GM18951 (cell line): ENCODE results near the gene SBNO2.

Experiments
- POLR2A ChIP-seq: IDR thresholded peaks from 4 replicates; pipeline ENCODE4 v1.6.1; 2011; ENCODE audit warnings: mild to moderate bottlenecking; ENCODE audit not compliant: insufficient read length, insufficient read depth; ENCODE audit errors: extremely low read depth
- in situ Hi-C: fragments of 300-500 bp; cut with MboI; formaldehyde crosslinking; loops from one replicate; pipeline ENCODE4 v1.12.0; 2022; ENCODE audit warnings: low sequenced_read_pairs, mixed read lengths, inconsistent platforms; ENCODE audit not compliant: unreplicated experiment

SBNO2 gene

GRCh38 chr19:1149259-1150045 lies 24.6 kb downstream of the SBNO2 start:
- in situ Hi-C loops = no loop called here
- no peak for TF ChIP-seq POLR2A

GRCh38 chr19:1147934-1148549 lies 26.0 kb downstream of the SBNO2 start:
- no peak for TF ChIP-seq POLR2A
- in situ Hi-C loops = no loop called here

GRCh38 chr19:1146858-1147780 lies 26.9 kb downstream of the SBNO2 start:
- in situ Hi-C loops = no loop called here

GRCh38 chr19:1146412-1146699 lies 27.7 kb downstream of the SBNO2 start:
- no peak for TF ChIP-seq POLR2A
- in situ Hi-C loops = no loop called here

More at GRCh38 chr19:1146858-1147780, 26.9 kb downstream of the SBNO2 start:
- no peak for TF ChIP-seq POLR2A

GRCh38 chr19:1145635-1146411 lies 28.2 kb downstream of the SBNO2 start:
- TF ChIP-seq POLR2A = no peak
- in situ Hi-C loops = no loop called here

- no peak for TF ChIP-seq POLR2A
- in situ Hi-C loops = no loop called here
These were observed 29.3 kb downstream of the SBNO2 start for GRCh38 chr19:1144741-1145140.

GRCh38 chr19:1143828-1144399 lies 30.2 kb downstream of the SBNO2 start:
- no peak for TF ChIP-seq POLR2A
- in situ Hi-C loops = no loop called here

GRCh38 chr19:1141944-1142343 lies 32.1 kb downstream of the SBNO2 start:
- no peak for TF ChIP-seq POLR2A

GRCh38 chr19:1140272-1141027 lies 33.6 kb downstream of the SBNO2 start:
- in situ Hi-C loops = no loop called here
- TF ChIP-seq POLR2A = no peak

More at GRCh38 chr19:1141944-1142343, 32.1 kb downstream of the SBNO2 start:
- in situ Hi-C loops = no loop called here

- in situ Hi-C loops = no loop called here
- no peak for TF ChIP-seq POLR2A
These were observed 34.9 kb downstream of the SBNO2 start for GRCh38 chr19:1139126-1139525.

GRCh38 chr19:1138121-1138520 lies 35.9 kb downstream of the SBNO2 start:
- no peak for TF ChIP-seq POLR2A
- in situ Hi-C loops = no loop called here
